K562 (cell line): ENCODE measurements around the gene SPEM3.

ENCODE experiments used
- CREB5 ChIP-seq: fragments of 250-450 bp; sonication (Bioruptor Pico); IDR thresholded peaks from 2 replicates; pipeline ENCODE4 v1.5.0; 2020; ENCODE audit warnings: mild to moderate bottlenecking
- CTCF ChIP-seq, 3 experiments: IDR thresholded peaks in 2 of 3; conservative IDR thresholded peaks in 1 of 3; 2 replicates each; pipeline ENCODE4 v1.5.1; 2011 to 2012; ENCODE audit warnings: low read length in 3 of 3, mild to moderate bottlenecking in 3 of 3, control low read depth in 2 of 3, improper control_type of control experiment in 1 of 3, inconsistent platforms in 1 of 3, low read depth in 1 of 3, mixed read lengths in 1 of 3, moderate library complexity in 1 of 3; ENCODE audit not compliant: insufficient read depth in 2 of 3
- HDAC6 ChIP-seq: IDR thresholded peaks from 2 replicates; pipeline ENCODE4 v1.6.1; 2012; ENCODE audit warnings: low read depth, mild to moderate bottlenecking, control low read depth, inconsistent platforms, low read length, moderate library complexity
- HMGN3 ChIP-seq: IDR thresholded peaks from 2 replicates; pipeline ENCODE4 v1.6.1; 2011; ENCODE audit warnings: borderline replicate concordance, low read depth, mild to moderate bottlenecking, mixed read lengths, low read length; ENCODE audit not compliant: insufficient read length; ENCODE audit errors: extremely low read depth
- IRF2 ChIP-seq: sonication (generic); formaldehyde crosslinking; IDR thresholded peaks from 2 replicates; pipeline ENCODE4 v1.8.1; 2022; ENCODE audit warnings: mild to moderate bottlenecking, missing genetic modification reagents
- KDM1A ChIP-seq, 2 experiments: fragments of 450-650 bp; IDR thresholded peaks; 2 replicates each; pipeline ENCODE4 v1.6.1; 2016; ENCODE audit warnings: mild to moderate bottlenecking in 2 of 2
- MBD1 ChIP-seq: fragments of 250-450 bp; sonication (Bioruptor Pico); IDR thresholded peaks from 2 replicates; pipeline ENCODE4 v1.8.0; 2022; ENCODE audit warnings: inconsistent platforms
- ZNF184 ChIP-seq: sonication (generic); formaldehyde crosslinking; IDR thresholded peaks from 2 replicates; pipeline ENCODE4 v1.5.0; 2020; ENCODE audit warnings: missing genetic modification reagents

GRCh38 chr17:7398612-7399011 is 30.0 kb upstream of the SPEM3 start:
- TF ChIP-seq KDM1A (IDR thresholded peaks at IDR 0.05): no peak
- TF ChIP-seq MBD1 (CRISPR knock-in tag): no peak
- TF ChIP-seq CREB5 (CRISPR knock-in tag): no peak
- no peak for TF ChIP-seq HDAC6
- TF ChIP-seq IRF2 (CRISPR knock-in tag): no peak
- no peak for TF ChIP-seq CTCF (IDR thresholded peaks at IDR 0.05 in 2 of 3, conservative IDR thresholded peaks at IDR 0.05 in 1 of 3; ENCODE audit: insufficient read depth in 2 of 3, low read depth in 1 of 3, low read length in 3 of 3)
- no peak for TF ChIP-seq ZNF184 (CRISPR knock-in tag)
- TF ChIP-seq HMGN3: no peak
